T47D (cell line): ENCODE data around the gene UNC13C.

ENCODE experiments used
- DNase-seq, 2 experiments: peaks; one replicate each; pipeline versions ENCODE4 v3.0.0 to v3.0.0-alpha.2; 2011 to 2012; ENCODE audit warnings: low read depth in 1 of 2, low spot score in 1 of 2
- JUND ChIP-seq: IDR thresholded peaks from 2 replicates; pipeline ENCODE4 v1.6.1; 2012; ENCODE audit warnings: low read depth
- in situ Hi-C: cut with HindIII; loops from 2 replicates; pipeline ENCODE4 v1.10.0; 2016; ENCODE audit warnings: low sequenced_read_pairs, low pct_unique_long_range_greater_than_20kb

UNC13C gene

DNA sequence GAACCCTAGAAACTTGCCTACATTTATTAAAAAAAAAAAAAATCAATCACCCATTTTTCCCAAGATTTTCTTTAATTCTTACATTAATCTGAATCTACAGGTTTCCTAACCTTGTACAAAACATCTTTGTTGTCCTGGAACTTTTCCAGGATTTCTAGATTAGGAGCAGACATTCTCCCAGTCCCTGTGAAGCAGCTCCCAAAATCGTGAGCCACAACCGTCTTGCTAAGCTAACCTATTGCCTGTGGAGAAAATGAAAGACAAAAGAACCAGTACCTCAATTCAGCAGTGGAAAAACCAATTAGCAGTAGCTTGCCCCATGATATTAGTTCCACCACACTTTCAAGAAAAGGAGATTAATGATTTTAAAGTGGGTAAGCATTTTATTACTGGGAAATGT lies 522.1 kb downstream of the UNC13C start:
- in situ Hi-C loops, result no loop called here
- DNase-seq, result no peak
- no peak for TF ChIP-seq JUND

- in situ Hi-C loops, result no loop called here
- no peak for DNase-seq
- no peak for TF ChIP-seq JUND
Observed at GRCh38 chr15:54502416-54503075, 524.3 kb downstream of the UNC13C start.

DNA sequence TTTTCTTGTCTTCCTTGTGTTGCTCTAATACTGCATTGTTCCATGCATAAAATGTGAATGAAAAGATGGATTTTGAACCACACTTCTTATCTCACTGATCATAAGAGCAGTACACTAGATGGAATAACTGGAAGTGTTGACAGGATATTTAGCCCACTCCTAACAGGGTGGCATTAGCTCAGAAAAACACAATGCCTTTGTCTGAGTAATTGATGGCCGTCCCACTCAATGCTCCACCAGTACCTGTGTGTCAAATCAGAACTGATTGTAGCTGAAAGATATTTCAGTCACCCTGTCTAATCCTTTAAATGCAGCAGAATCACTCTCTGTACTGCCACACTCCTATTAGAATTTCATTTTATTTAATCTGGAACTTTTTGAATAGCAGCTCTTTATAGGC lies 526.5 kb downstream of the UNC13C start:
- no peak for DNase-seq
- TF ChIP-seq JUND, result no peak
- in situ Hi-C loops, result no loop called here

GRCh38 chr15:54506977-54507524 lies 528.8 kb downstream of the UNC13C start:
- in situ Hi-C loops, result no loop called here
- DNase-seq, result peak in 1 of 2 experiments; percentile 16
- no peak for TF ChIP-seq JUND

- no peak for DNase-seq
- in situ Hi-C loops, result no loop called here
- no peak for TF ChIP-seq JUND
Observed at GRCh38 chr15:54514601-54515000, 536.4 kb downstream of the UNC13C start.

GRCh38 chr15:54515664-54516582 lies 537.7 kb downstream of the UNC13C start:
- DNase-seq, result no peak
- in situ Hi-C loops, result no loop called here
- no peak for TF ChIP-seq JUND

GRCh38 chr15:54517366-54517765 lies 539.1 kb downstream of the UNC13C start:
- TF ChIP-seq JUND, result no peak
- in situ Hi-C loops, result no loop called here
- no peak for DNase-seq

- no peak for TF ChIP-seq JUND
- in situ Hi-C loops, result no loop called here
- DNase-seq, result no peak
Observed at GRCh38 chr15:54518156-54518882, 540.1 kb downstream of the UNC13C start.

DNA sequence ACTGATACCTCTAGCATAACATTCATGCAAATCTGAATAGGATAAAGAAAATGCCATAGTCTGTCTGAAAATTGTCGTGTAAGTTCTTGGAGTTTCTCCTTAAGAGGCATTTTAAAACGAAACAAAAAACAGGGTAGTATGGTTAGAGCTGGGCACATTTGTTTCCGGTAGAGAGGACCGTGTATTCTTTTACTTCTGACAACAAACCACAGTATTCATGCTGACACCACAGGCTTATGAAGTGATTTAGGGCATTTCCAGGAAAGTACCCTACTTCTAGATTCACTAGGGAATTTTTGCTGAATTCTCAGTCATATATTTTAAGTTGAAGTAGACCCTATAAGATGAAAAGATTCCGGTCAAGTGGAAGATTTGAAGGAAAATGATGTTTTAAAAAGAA lies 541.3 kb downstream of the UNC13C start:
- no peak for TF ChIP-seq JUND
- in situ Hi-C loops, result no loop called here
- DNase-seq, result no peak

DNA sequence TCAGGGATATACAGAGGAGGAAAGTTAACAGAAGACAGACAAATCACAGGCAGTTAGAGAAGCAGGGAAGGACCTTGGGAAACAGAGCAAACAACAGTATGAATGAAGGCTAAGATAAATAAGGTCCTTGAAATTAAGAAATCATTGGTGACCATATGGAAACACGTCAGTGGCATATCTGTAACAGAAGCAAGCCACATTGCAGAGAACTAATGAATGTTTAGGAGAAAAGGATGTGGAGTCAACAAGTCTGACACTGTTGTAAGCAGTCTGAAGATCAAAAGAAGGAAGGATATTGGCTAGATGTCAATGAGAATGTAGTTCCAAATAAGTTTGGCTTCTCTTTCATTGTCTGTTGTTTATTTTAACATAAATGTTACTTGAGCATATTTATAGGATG lies 542.4 kb downstream of the UNC13C start:
- in situ Hi-C loops, result no loop called here
- DNase-seq, result no peak
- no peak for TF ChIP-seq JUND

DNA sequence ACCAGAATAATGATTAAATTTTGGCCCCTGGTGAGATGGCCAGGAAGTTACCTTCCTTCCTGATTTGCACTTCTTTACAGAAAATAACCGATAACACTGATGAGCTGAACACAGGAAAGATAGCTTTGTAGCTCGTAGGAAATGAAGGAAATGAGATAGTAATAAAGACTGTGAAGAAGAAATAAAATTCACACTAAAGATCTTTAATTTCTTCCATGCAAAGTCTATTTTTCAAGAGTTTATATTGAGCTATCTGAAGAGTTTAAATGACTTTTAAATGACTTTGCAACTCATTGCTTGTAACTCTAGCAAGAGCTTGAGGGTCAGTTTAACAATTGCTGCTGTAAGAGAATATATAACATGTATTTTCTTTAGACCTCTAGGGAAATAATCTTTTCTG lies 543.0 kb downstream of the UNC13C start:
- TF ChIP-seq JUND, result no peak
- in situ Hi-C loops, result no loop called here
- DNase-seq, result no peak

DNA sequence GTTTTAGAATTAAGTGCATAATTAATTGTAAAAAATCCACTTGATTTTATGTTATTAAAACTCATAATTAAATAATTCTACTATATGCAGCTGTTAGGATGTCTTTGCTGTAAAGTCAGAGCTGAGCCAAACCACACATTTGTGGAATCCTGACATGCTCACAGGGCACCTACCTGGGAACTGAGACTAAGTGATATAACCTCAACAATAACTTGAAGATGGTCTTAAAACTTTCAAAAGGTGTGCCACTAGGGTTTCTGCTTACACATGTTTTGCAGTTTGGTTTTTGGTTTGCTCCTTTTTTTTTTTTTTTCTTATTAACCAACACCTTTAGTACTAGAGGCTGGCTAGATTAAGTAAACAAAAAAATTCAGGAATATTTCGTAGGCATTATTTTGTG lies 549.8 kb downstream of the UNC13C start:
- in situ Hi-C loops, result no loop called here
- TF ChIP-seq JUND, result no peak
- no peak for DNase-seq

DNA sequence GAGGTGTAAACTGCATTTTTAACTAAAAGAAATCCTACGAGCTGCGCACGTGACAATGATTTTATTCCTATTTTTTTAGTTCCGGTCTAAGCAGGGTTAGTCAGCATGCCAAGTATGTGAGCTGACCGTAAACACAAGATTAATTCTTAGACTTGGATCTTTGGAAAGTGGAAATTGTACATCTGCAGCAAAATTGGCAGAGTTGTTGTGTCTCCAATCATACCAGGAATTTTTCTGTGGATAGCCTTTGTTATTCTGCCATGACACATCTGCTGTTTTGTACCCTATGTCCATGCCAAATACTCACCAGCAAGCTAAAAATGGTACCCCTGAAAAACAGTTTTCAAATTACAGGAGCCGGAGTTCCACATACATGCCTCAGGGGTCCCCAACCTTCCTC lies 562.5 kb downstream of the UNC13C start:
- DNase-seq, result no peak
- TF ChIP-seq JUND, result no peak
- in situ Hi-C loops, result no loop called here
